ENCODE results near the gene MARK4. TPM values are rescaled to one million over a fixed set of nuclear protein-coding genes. Genes with fewer than 3 reads are reported as not detected.

The MARK4 gene
- total and polyA plus RNA-seq, 2 experiments from 2014 or later = 16.6 to 38.6 TPM

GRCh38 chr19:45349430-45349941 lies 98.4 kb downstream of the MARK4 start:
- no peak overlapping the region for H3K27ac Mint-ChIP-seq
- Histone ChIP-seq H3K36me3 (ENCODE audit: insufficient read depth) (0 out of 2 replicates have a peak, but pooled peaks cover 12% of the 10 kb centered on the region), H3K4me1 (ENCODE audit: insufficient read depth) (no peaks in the 10 kb centered on the region), H3K27ac (ENCODE audit: low read depth) (no peak overlapping the region), H3K4me2 (no peak overlapping the region), H3K9me2 (ENCODE audit: insufficient read depth) (no peaks in the 10 kb centered on the region), H3F3A (replicated peaks; ENCODE audit: low read depth) (no peaks in the 10 kb centered on the region), H3K79me2 (replicated peaks; ENCODE audit: insufficient read depth) (no peaks in the 10 kb centered on the region), H3K27me3 (ENCODE audit: insufficient read depth) (no peaks in the 10 kb centered on the region), H3K4me3 (no peak overlapping the region), H2AFZ (no peak overlapping the region), H4K20me1 (replicated peaks; ENCODE audit: insufficient read depth) (peaks cover 3% of the 10 kb centered on the region)
- peaks cover 12% of the 10 kb centered on the region for H3K27me3 Mint-ChIP-seq (ENCODE audit: insufficient read depth, low read depth, poor library complexity)
- TF ChIP-seq STAT1 (IDR thresholded peaks at IDR 0.05; ENCODE audit: unreplicated experiment) = no peak
- TF ChIP-seq EZH2phosphoT487 (IDR thresholded peaks at IDR 0.05; ENCODE audit: unreplicated experiment) = no peak
- TF ChIP-seq, protein P1, sequence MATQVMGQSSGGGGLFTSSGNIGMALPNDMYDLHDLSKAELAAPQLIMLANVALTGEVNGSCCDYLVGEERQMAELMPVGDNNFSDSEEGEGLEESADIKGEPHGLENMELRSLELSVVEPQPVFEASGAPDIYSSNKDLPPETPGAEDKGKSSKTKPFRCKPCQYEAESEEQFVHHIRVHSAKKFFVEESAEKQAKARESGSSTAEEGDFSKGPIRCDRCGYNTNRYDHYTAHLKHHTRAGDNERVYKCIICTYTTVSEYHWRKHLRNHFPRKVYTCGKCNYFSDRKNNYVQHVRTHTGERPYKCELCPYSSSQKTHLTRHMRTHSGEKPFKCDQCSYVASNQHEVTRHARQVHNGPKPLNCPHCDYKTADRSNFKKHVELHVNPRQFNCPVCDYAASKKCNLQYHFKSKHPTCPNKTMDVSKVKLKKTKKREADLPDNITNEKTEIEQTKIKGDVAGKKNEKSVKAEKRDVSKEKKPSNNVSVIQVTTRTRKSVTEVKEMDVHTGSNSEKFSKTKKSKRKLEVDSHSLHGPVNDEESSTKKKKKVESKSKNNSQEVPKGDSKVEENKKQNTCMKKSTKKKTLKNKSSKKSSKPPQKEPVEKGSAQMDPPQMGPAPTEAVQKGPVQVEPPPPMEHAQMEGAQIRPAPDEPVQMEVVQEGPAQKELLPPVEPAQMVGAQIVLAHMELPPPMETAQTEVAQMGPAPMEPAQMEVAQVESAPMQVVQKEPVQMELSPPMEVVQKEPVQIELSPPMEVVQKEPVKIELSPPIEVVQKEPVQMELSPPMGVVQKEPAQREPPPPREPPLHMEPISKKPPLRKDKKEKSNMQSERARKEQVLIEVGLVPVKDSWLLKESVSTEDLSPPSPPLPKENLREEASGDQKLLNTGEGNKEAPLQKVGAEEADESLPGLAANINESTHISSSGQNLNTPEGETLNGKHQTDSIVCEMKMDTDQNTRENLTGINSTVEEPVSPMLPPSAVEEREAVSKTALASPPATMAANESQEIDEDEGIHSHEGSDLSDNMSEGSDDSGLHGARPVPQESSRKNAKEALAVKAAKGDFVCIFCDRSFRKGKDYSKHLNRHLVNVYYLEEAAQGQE (IDR thresholded peaks at IDR 0.05; ENCODE audit: unreplicated experiment) = no peak
- no peak for TF ChIP-seq ZNF114 (CRISPR knock-in tag; IDR thresholded peaks at IDR 0.05)
- TF ChIP-seq POLR2AphosphoS5 (IDR thresholded peaks at IDR 0.05; ENCODE audit: low read depth) = no peak
- no peak for TF ChIP-seq NANOG (IDR thresholded peaks at IDR 0.05; ENCODE audit: borderline replicate concordance)
- TF ChIP-seq EZH2 (IDR thresholded peaks at IDR 0.05; ENCODE audit: low read depth, unreplicated experiment) = no peak
- TF ChIP-seq ZNF331 (CRISPR knock-in tag; IDR thresholded peaks at IDR 0.05; ENCODE audit: low read depth) = no peak
- TF ChIP-seq, protein P2, sequence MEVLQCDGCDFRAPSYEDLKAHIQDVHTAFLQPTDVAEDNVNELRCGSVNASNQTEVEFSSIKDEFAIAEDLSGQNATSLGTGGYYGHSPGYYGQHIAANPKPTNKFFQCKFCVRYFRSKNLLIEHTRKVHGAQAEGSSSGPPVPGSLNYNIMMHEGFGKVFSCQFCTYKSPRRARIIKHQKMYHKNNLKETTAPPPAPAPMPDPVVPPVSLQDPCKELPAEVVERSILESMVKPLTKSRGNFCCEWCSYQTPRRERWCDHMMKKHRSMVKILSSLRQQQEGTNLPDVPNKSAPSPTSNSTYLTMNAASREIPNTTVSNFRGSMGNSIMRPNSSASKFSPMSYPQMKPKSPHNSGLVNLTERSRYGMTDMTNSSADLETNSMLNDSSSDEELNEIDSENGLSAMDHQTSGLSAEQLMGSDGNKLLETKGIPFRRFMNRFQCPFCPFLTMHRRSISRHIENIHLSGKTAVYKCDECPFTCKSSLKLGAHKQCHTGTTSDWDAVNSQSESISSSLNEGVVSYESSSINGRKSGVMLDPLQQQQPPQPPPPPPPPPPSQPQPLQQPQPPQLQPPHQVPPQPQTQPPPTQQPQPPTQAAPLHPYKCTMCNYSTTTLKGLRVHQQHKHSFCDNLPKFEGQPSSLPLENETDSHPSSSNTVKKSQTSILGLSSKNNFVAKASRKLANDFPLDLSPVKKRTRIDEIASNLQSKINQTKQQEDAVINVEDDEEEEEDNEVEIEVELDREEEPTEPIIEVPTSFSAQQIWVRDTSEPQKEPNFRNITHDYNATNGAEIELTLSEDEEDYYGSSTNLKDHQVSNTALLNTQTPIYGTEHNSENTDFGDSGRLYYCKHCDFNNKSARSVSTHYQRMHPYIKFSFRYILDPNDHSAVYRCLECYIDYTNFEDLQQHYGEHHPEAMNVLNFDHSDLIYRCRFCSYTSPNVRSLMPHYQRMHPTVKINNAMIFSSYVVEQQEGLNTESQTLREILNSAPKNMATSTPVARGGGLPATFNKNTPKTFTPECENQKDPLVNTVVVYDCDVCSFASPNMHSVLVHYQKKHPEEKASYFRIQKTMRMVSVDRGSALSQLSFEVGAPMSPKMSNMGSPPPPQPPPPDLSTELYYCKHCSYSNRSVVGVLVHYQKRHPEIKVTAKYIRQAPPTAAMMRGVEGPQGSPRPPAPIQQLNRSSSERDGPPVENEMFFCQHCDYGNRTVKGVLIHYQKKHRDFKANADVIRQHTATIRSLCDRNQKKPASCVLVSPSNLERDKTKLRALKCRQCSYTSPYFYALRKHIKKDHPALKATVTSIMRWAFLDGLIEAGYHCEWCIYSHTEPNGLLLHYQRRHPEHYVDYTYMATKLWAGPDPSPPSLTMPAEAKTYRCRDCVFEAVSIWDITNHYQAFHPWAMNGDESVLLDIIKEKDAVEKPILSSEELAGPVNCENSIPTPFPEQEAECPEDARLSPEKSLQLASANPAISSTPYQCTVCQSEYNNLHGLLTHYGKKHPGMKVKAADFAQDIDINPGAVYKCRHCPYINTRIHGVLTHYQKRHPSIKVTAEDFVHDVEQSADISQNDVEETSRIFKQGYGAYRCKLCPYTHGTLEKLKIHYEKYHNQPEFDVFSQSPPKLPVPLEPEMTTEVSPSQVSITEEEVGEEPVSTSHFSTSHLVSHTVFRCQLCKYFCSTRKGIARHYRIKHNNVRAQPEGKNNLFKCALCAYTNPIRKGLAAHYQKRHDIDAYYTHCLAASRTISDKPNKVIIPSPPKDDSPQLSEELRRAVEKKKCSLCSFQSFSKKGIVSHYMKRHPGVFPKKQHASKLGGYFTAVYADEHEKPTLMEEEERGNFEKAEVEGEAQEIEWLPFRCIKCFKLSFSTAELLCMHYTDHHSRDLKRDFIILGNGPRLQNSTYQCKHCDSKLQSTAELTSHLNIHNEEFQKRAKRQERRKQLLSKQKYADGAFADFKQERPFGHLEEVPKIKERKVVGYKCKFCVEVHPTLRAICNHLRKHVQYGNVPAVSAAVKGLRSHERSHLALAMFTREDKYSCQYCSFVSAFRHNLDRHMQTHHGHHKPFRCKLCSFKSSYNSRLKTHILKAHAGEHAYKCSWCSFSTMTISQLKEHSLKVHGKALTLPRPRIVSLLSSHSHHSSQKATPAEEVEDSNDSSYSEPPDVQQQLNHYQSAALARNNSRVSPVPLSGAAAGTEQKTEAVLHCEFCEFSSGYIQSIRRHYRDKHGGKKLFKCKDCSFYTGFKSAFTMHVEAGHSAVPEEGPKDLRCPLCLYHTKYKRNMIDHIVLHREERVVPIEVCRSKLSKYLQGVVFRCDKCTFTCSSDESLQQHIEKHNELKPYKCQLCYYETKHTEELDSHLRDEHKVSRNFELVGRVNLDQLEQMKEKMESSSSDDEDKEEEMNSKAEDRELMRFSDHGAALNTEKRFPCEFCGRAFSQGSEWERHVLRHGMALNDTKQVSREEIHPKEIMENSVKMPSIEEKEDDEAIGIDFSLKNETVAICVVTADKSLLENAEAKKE (CRISPR knock-in tag; IDR thresholded peaks at IDR 0.05) = no peak
- TF ChIP-seq, protein P3, sequence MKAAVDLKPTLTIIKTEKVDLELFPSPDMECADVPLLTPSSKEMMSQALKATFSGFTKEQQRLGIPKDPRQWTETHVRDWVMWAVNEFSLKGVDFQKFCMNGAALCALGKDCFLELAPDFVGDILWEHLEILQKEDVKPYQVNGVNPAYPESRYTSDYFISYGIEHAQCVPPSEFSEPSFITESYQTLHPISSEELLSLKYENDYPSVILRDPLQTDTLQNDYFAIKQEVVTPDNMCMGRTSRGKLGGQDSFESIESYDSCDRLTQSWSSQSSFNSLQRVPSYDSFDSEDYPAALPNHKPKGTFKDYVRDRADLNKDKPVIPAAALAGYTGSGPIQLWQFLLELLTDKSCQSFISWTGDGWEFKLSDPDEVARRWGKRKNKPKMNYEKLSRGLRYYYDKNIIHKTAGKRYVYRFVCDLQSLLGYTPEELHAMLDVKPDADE (IDR thresholded peaks at IDR 0.05) = no peak
- no peak for TF ChIP-seq CREB1 (CRISPR knock-in tag; IDR thresholded peaks at IDR 0.05; ENCODE audit: low read depth)
- no peak for TF ChIP-seq JUNB (IDR thresholded peaks at IDR 0.05; ENCODE audit: unreplicated experiment)
- TF ChIP-seq, protein P4, sequence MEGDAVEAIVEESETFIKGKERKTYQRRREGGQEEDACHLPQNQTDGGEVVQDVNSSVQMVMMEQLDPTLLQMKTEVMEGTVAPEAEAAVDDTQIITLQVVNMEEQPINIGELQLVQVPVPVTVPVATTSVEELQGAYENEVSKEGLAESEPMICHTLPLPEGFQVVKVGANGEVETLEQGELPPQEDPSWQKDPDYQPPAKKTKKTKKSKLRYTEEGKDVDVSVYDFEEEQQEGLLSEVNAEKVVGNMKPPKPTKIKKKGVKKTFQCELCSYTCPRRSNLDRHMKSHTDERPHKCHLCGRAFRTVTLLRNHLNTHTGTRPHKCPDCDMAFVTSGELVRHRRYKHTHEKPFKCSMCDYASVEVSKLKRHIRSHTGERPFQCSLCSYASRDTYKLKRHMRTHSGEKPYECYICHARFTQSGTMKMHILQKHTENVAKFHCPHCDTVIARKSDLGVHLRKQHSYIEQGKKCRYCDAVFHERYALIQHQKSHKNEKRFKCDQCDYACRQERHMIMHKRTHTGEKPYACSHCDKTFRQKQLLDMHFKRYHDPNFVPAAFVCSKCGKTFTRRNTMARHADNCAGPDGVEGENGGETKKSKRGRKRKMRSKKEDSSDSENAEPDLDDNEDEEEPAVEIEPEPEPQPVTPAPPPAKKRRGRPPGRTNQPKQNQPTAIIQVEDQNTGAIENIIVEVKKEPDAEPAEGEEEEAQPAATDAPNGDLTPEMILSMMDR (conservative IDR thresholded peaks at IDR 0.05; ENCODE audit: low read depth in 2 of 2) = no peak
- no peak overlapping the region for H3K4me3 Mint-ChIP-seq
- no peak for DNase-seq (ENCODE audit: low spot score)
- no peak for ATAC-seq
- peaks cover 38% of the 10 kb centered on the region for H3K36me3 Mint-ChIP-seq (ENCODE audit: low read depth)
- no peaks in the 10 kb centered on the region; the same call in 1 of the 3 replicates for H3K4me1 Mint-ChIP-seq
- H3K9me3 Mint-ChIP-seq = no peaks in the 10 kb centered on the region
